ENCODE data around the gene LRRC17.
"Not testable (repeated sequence)": the region's sequence is repeated elsewhere in the genome, so short reads cannot be mapped to it uniquely, and the experiment has no call there.

The LRRC17 gene

GRCh38 chr7:102943423-102944169 lies 30.8 kb downstream of the LRRC17 start:
- DNase-seq, result no peak

- no peak for DNase-seq
Observed at GRCh38 chr7:102944241-102944640, 31.4 kb downstream of the LRRC17 start.

GRCh38 chr7:102951839-102952238 lies 39.0 kb downstream of the LRRC17 start:
- DNase-seq, result no peak

GRCh38 chr7:102953406-102953805 lies 40.6 kb downstream of the LRRC17 start:
- DNase-seq, result no peak

GRCh38 chr7:102954359-102954758 lies 41.6 kb downstream of the LRRC17 start:
- DNase-seq, result not testable (repeated sequence)

- not testable (repeated sequence) for DNase-seq
Observed at GRCh38 chr7:102958004-102958403, 45.2 kb downstream of the LRRC17 start.

GRCh38 chr7:102961993-102962392 lies 49.2 kb downstream of the LRRC17 start:
- DNase-seq, result not testable (repeated sequence)

GRCh38 chr7:102966465-102966864 lies 53.7 kb downstream of the LRRC17 start:
- no peak for DNase-seq

GRCh38 chr7:102967798-102968197 lies 55.0 kb downstream of the LRRC17 start:
- no peak for DNase-seq

- no peak for DNase-seq
Observed at GRCh38 chr7:102973096-102973802, 60.4 kb downstream of the LRRC17 start.

GRCh38 chr7:102974366-102975236 lies 61.8 kb downstream of the LRRC17 start:
- DNase-seq, result no peak

- no peak for DNase-seq
Observed at GRCh38 chr7:102975854-102976253, 63.1 kb downstream of the LRRC17 start.

GRCh38 chr7:102976493-102976892 lies 63.7 kb downstream of the LRRC17 start:
- DNase-seq, result no peak

GRCh38 chr7:102977586-102977985 lies 64.8 kb downstream of the LRRC17 start:
- DNase-seq, result not testable (repeated sequence)

- DNase-seq, result no peak
Observed at GRCh38 chr7:102978284-102978683, 65.5 kb downstream of the LRRC17 start.

- no peak for DNase-seq
Observed at GRCh38 chr7:102979670-102980069, 66.9 kb downstream of the LRRC17 start.

GRCh38 chr7:102981451-102981850 lies 68.7 kb downstream of the LRRC17 start:
- no peak for DNase-seq

GRCh38 chr7:102982235-102982634 lies 69.4 kb downstream of the LRRC17 start:
- DNase-seq, result no peak

GRCh38 chr7:102983602-102984001 lies 70.8 kb downstream of the LRRC17 start:
- no peak for DNase-seq

- no peak for DNase-seq
Observed at GRCh38 chr7:102985176-102985783, 72.5 kb downstream of the LRRC17 start.

- no peak for DNase-seq
Observed at GRCh38 chr7:102988088-102988487, 75.3 kb downstream of the LRRC17 start.

GRCh38 chr7:102988631-102989560 lies 76.1 kb downstream of the LRRC17 start:
- no peak for DNase-seq
